Mesenchymal stem cell (in vitro differentiated cells and primary cell): ENCODE data around the gene SFT2D3.

Experiments
- DNase-seq: peaks from one replicate; pipeline ENCODE4 v3.0.0-alpha.2; 2013
- H2AFZ ChIP-seq: one replicate; pipeline ENCODE4 v1.6.1; 2013; ENCODE audit warnings: low read depth, mild to moderate bottlenecking, control low read depth, inconsistent platforms, low read length, moderate library complexity
- H2AK5ac ChIP-seq: 2 replicates; pipeline ENCODE4 v1.6.1; 2013; ENCODE audit warnings: low read length, moderate library complexity, mild to moderate bottlenecking, inconsistent platforms; ENCODE audit not compliant: severe bottlenecking
- H2BK120ac ChIP-seq: one replicate; pipeline ENCODE4 v1.6.1; 2013; ENCODE audit warnings: low read depth, mild to moderate bottlenecking, inconsistent platforms, low read length, moderate library complexity
- H2BK12ac ChIP-seq, 2 experiments: one replicate each; pipeline ENCODE4 v1.6.1; 2013; ENCODE audit warnings: inconsistent platforms in 2 of 2, low read length in 2 of 2, mild to moderate bottlenecking in 2 of 2, moderate library complexity in 2 of 2, control low read depth in 1 of 2
- H2BK15ac ChIP-seq: one replicate; pipeline ENCODE4 v1.6.1; 2013; ENCODE audit warnings: mild to moderate bottlenecking, low read depth, inconsistent platforms; ENCODE audit not compliant: poor library complexity, severe bottlenecking
- H2BK5ac ChIP-seq: 2 replicates; pipeline ENCODE4 v1.6.1; 2013; ENCODE audit warnings: low read depth, mild to moderate bottlenecking, low read length, control low read depth, inconsistent platforms; ENCODE audit not compliant: poor library complexity, severe bottlenecking
- H3K14ac ChIP-seq, 2 experiments: one replicate each; pipeline ENCODE4 v1.6.1; 2013; ENCODE audit warnings: inconsistent platforms in 2 of 2, low read length in 2 of 2, control low read depth in 1 of 2, mild to moderate bottlenecking in 1 of 2, moderate library complexity in 1 of 2
- H3K18ac ChIP-seq, 2 experiments: one replicate each; pipeline ENCODE4 v1.6.1; 2013; ENCODE audit warnings: inconsistent platforms in 2 of 2, low read length in 2 of 2, control low read depth in 1 of 2, low read depth in 1 of 2, mild to moderate bottlenecking in 1 of 2
- H3K23ac ChIP-seq, 2 experiments: one replicate each; pipeline ENCODE4 v1.6.1; 2013; ENCODE audit warnings: inconsistent platforms in 2 of 2, low read length in 2 of 2, mild to moderate bottlenecking in 2 of 2, moderate library complexity in 2 of 2, control low read depth in 1 of 2
- H3K27ac ChIP-seq: 2 replicates; pipeline ENCODE4 v1.5.1; 2013; ENCODE audit warnings: mild to moderate bottlenecking, moderate library complexity, low read length, control low read depth, inconsistent platforms; ENCODE audit not compliant: poor library complexity, severe bottlenecking
- H3K27me3 ChIP-seq, 2 experiments: 2 replicates each; pipeline versions ENCODE4 v1.6.1 to v1.7.0; 2013; ENCODE audit warnings: low read length in 2 of 2, mild to moderate bottlenecking in 2 of 2, moderate library complexity in 2 of 2, control low read depth in 1 of 2, inconsistent platforms in 1 of 2; ENCODE audit not compliant: control insufficient read depth in 1 of 2, insufficient read depth in 1 of 2
- H3K36me3 ChIP-seq, 2 experiments: 2 replicates each; pipeline versions ENCODE4 v1.6.1 to v1.7.0; 2013; ENCODE audit warnings: low read length in 2 of 2, control low read depth in 1 of 2, inconsistent platforms in 1 of 2, low read depth in 1 of 2, mild to moderate bottlenecking in 1 of 2; ENCODE audit not compliant: insufficient read depth in 2 of 2, control insufficient read depth in 1 of 2
- H3K4ac ChIP-seq, 2 experiments: one replicate each; pipeline ENCODE4 v1.6.1; 2013; ENCODE audit warnings: inconsistent platforms in 2 of 2, low read length in 2 of 2, mild to moderate bottlenecking in 2 of 2, moderate library complexity in 2 of 2, control low read depth in 1 of 2, low read depth in 1 of 2
- H3K4me1 ChIP-seq: 2 replicates; pipeline ENCODE4 v1.6.1; 2013; ENCODE audit warnings: low read depth, low read length, control low read depth; ENCODE audit not compliant: control insufficient read depth, insufficient read depth
- H3K4me2 ChIP-seq: 2 replicates; pipeline ENCODE4 v1.6.1; 2013; ENCODE audit warnings: low read length, mild to moderate bottlenecking, inconsistent platforms; ENCODE audit not compliant: poor library complexity, severe bottlenecking
- H3K4me3 ChIP-seq, 2 experiments: 2 replicates each; pipeline versions ENCODE4 v1.5.1 to v1.7.0; 2013; ENCODE audit warnings: low read length in 2 of 2, mild to moderate bottlenecking in 2 of 2, control low read depth in 1 of 2, low read depth in 1 of 2; ENCODE audit not compliant: insufficient read depth in 1 of 2
- H3K79me1 ChIP-seq: replicated peaks from 2 replicates; pipeline ENCODE4 v1.6.1; 2013; ENCODE audit warnings: mild to moderate bottlenecking, control low read depth, low read length, inconsistent platforms; ENCODE audit not compliant: poor library complexity, severe bottlenecking
- H3K9ac ChIP-seq: 2 replicates; pipeline ENCODE4 v1.7.0; 2013; ENCODE audit warnings: mild to moderate bottlenecking, low read length, moderate library complexity
- H3K9me3 ChIP-seq: 2 replicates; pipeline ENCODE4 v1.7.0; 2013; ENCODE audit warnings: mild to moderate bottlenecking, low read length; ENCODE audit not compliant: control insufficient read depth
- H4K8ac ChIP-seq: one replicate; pipeline ENCODE4 v1.6.1; 2013; ENCODE audit warnings: inconsistent platforms, mild to moderate bottlenecking, low read length, moderate library complexity
- H4K91ac ChIP-seq: one replicate; pipeline ENCODE4 v1.6.1; 2013; ENCODE audit warnings: mild to moderate bottlenecking, low read length, inconsistent platforms
- WGBS: methylation state at CpG from one replicate; pipeline ENCODE4 v1.1.7; 2013; ENCODE audit warnings: mixed read lengths; 5-methylcytosine and 5-hydroxymethylcytosine counted together

SFT2D3 gene

DNA sequence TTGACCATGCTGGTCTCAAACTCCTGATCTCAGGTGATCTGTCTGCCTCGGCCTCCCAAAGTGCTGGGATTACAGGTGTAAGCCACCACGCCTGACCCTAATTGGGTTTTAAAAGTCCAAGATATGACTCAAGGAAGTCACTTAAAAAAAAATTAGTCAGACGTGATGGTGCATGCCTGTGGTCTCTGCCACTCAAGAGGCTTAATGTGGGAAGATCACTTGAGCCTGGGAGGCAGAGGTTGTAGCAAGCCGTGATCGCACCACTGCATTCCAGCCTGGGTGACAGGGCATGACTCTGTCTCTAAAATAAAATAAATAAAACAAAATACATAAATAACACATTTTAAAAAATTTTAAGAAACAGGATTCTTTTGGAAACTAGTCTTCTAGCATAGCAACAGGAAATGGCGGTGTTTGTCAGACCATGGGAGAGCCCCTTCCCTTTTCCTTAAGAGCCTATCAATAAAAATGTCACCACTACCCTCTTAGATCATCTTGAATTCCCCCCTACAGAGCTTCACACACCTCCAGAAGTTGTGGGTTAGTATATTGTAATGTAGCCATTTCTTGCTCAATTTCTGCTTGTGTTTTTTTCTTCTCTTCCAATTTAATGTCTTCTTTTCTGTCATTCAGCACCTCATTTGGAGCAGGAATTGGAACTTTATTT, 20.1 kb downstream of the SFT2D3 start:
- Histone ChIP-seq H2BK15ac (no peak overlapping the region), H3K36me3 (peaks cover 26 to 79% of the 10 kb centered on the region in 2 experiments), H3K27me3 (no peaks in the 10 kb centered on the region), H3K79me1 (peaks cover 29% of the 10 kb centered on the region), H3K14ac (no peak overlapping the region), H2BK120ac (no peak overlapping the region), H2AK5ac (no peak overlapping the region), H4K8ac (no peak overlapping the region), H2AFZ (no peak overlapping the region), H2BK12ac (no peak overlapping the region), H3K4me1 (no peaks in the 10 kb centered on the region), H3K18ac (no peak overlapping the region), H3K4ac (no peak overlapping the region), H3K4me2 (no peak overlapping the region), H3K4me3 (no peak overlapping the region), H4K91ac (no peak overlapping the region), H2BK5ac (no peak overlapping the region), H3K27ac (peak overlapping the region; percentile 72), H3K9me3 (no peaks in the 10 kb centered on the region), H3K9ac (no peak overlapping the region), H3K23ac (no peak overlapping the region)
- 35% methylated on average over 4 of the region's 6 CpGs for WGBS
- DNase-seq: peak; percentile 82

- H3K9ac ChIP-seq: no peak overlapping the region
- H3K27ac ChIP-seq: peak overlapping the region; percentile 72
- no peak overlapping the region for H4K91ac ChIP-seq
- no peak overlapping the region for H3K14ac ChIP-seq
- H2BK12ac ChIP-seq: no peak overlapping the region
- H2BK5ac ChIP-seq: no peak overlapping the region
- H3K9me3 ChIP-seq: no peaks in the 10 kb centered on the region
- H2BK15ac ChIP-seq: no peak overlapping the region
- H3K23ac ChIP-seq: no peak overlapping the region
- H3K4me2 ChIP-seq: no peak overlapping the region
- no peaks in the 10 kb centered on the region for H3K27me3 ChIP-seq
- no peak overlapping the region for H3K4me3 ChIP-seq
- no peak overlapping the region for H3K4ac ChIP-seq
- no peak overlapping the region for H2BK120ac ChIP-seq
- H3K79me1 ChIP-seq: peaks cover 26% of the 10 kb centered on the region
- no peaks in the 10 kb centered on the region for H3K4me1 ChIP-seq
- no CpG with 5 or more reads among the region's 2 CpGs for WGBS
- peak; percentile 29 for DNase-seq
- H4K8ac ChIP-seq: no peak overlapping the region
- H3K18ac ChIP-seq: no peak overlapping the region
- H2AK5ac ChIP-seq: no peak overlapping the region
- no peak overlapping the region for H2AFZ ChIP-seq
- H3K36me3 ChIP-seq: peaks cover 22 to 73% of the 10 kb centered on the region in 2 experiments
Measured at GRCh38 chr2:127721978-127722355, 20.7 kb downstream of the SFT2D3 start.

DNA sequence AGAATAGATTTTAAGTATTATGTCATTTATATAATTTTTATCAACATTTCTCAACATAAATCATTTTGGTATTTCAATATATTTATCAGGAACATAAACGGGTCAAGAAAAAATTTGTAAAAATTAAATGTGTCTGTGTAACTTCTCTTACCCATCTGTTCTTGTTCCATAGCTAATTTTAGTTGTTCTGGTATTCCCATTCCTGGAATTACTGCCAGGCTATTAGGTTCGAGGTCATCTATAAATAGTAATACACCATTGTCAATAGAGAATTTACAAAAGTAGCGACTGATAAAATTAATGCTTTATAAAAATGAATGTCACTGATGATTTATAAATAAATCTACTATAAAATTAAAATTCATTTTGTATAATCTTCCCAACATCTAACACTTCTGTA, 21.5 kb downstream of the SFT2D3 start:
- Histone ChIP-seq H2BK120ac (no peak overlapping the region), H2BK12ac (no peak overlapping the region), H3K23ac (no peak overlapping the region), H3K79me1 (peaks cover 25% of the 10 kb centered on the region), H3K4me3 (no peak overlapping the region), H3K36me3 (peaks cover 20 to 68% of the 10 kb centered on the region in 2 experiments), H2AFZ (no peak overlapping the region), H3K27ac (no peak overlapping the region), H3K4ac (no peak overlapping the region), H3K4me1 (no peaks in the 10 kb centered on the region), H3K4me2 (no peak overlapping the region), H2BK5ac (no peak overlapping the region), H3K27me3 (no peaks in the 10 kb centered on the region), H3K14ac (no peak overlapping the region), H3K9ac (no peak overlapping the region), H2AK5ac (no peak overlapping the region), H4K91ac (no peak overlapping the region), H3K9me3 (no peaks in the 10 kb centered on the region), H3K18ac (no peak overlapping the region), H4K8ac (no peak overlapping the region), H2BK15ac (no peak overlapping the region)
- no peak for DNase-seq
- 83% methylated on average over 1 of the region's 3 CpGs for WGBS

DNA sequence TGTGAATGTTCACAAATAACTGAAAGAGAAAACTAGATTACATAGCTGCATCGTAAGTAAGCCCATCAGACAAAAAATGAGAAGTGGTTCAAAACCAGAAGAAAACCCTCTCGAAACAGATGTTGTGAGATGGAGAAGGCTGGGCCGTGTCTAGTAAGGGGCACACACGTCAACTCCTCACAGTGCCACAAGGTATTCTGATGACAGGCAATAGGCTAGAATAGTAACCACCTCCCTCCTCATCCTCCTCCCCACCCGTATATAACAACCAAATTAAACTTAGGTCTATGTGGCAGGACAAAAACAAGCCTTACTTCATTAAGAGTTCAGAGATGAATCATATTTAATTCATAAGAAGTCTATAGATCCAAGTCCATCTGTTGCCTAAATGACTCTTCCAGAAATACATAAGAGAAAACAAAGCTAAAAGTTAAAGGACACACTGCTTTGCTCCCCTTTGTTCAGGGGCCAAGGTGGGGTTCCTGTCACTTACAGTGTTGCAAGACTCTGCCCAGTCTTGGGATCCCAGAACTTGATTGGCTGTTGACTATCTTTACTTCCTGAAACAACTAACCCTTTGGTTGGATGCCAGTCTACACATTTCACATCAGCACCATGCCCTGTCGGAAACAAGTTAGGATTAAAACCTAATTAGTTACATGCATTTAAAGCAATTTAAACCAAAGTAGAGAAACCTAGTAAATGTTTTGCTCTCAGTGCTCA, 25.0 kb downstream of the SFT2D3 start:
- no peak overlapping the region for H3K18ac ChIP-seq
- no peak overlapping the region for H3K27ac ChIP-seq
- no peaks in the 10 kb centered on the region for H3K4me1 ChIP-seq
- no peaks in the 10 kb centered on the region for H3K27me3 ChIP-seq
- H2BK12ac ChIP-seq: no peak overlapping the region
- no peak overlapping the region for H3K9ac ChIP-seq
- H3K4me3 ChIP-seq: no peak overlapping the region
- H3K14ac ChIP-seq: no peak overlapping the region
- H4K91ac ChIP-seq: no peak overlapping the region
- no peak overlapping the region for H3K23ac ChIP-seq
- peaks cover 1 to 33% of the 10 kb centered on the region in 2 experiments for H3K36me3 ChIP-seq
- DNase-seq: no peak
- no peak overlapping the region for H2BK120ac ChIP-seq
- H3K79me1 ChIP-seq: peaks cover 6% of the 10 kb centered on the region
- H2AFZ ChIP-seq: no peak overlapping the region
- H2AK5ac ChIP-seq: no peak overlapping the region
- no peak overlapping the region for H3K4ac ChIP-seq
- H3K4me2 ChIP-seq: no peak overlapping the region
- WGBS: 100% methylated on average over 6 of the region's 6 CpGs
- H2BK15ac ChIP-seq: no peak overlapping the region
- no peak overlapping the region for H2BK5ac ChIP-seq
- no peak overlapping the region for H4K8ac ChIP-seq
- H3K9me3 ChIP-seq: no peaks in the 10 kb centered on the region
